Stimulated activated CD4-positive, alpha-beta T cell treated with anti-CD3 and anti-CD28 coated beads, TNF-alpha, amount 100 ng/mL, for 4 hours (primary cell): ENCODE data around the gene NPIPA1.
"Not testable (repeated sequence)": the region's sequence is repeated elsewhere in the genome, so short reads cannot be mapped to it uniquely, and the experiment has no call there.

ENCODE experiments used
- DNase-seq, 3 experiments: peaks; one replicate each; pipeline ENCODE4 v3.0.0-alpha.2; 2020; ENCODE audit warnings: low read depth in 3 of 3

NPIPA1 gene

GRCh38 chr16:14976971-14977736 is 39.9 kb downstream of the NPIPA1 start:
- not testable (repeated sequence) for DNase-seq

GRCh38 chr16:14978281-14978680 is 41.0 kb downstream of the NPIPA1 start:
- not testable (repeated sequence) for DNase-seq

GRCh38 chr16:14978908-14979307 is 41.7 kb downstream of the NPIPA1 start:
- not testable (repeated sequence) for DNase-seq

- not testable (repeated sequence) for DNase-seq
These were observed 44.0 kb downstream of the NPIPA1 start for GRCh38 chr16:14981234-14981633.

- not testable (repeated sequence) for DNase-seq
These were observed 45.3 kb downstream of the NPIPA1 start for GRCh38 chr16:14982521-14982920.

- DNase-seq = not testable (repeated sequence)
These were observed 50.8 kb downstream of the NPIPA1 start for GRCh38 chr16:14988092-14988491.

GRCh38 chr16:14988661-14989191 is 51.5 kb downstream of the NPIPA1 start:
- DNase-seq = not testable (repeated sequence)

GRCh38 chr16:14989291-14990281 is 52.3 kb downstream of the NPIPA1 start:
- DNase-seq = not testable (repeated sequence)

- DNase-seq = not testable (repeated sequence)
These were observed 56.3 kb downstream of the NPIPA1 start for GRCh38 chr16:14993277-14994151.

- not testable (repeated sequence) for DNase-seq
These were observed 59.5 kb downstream of the NPIPA1 start for GRCh38 chr16:14996702-14997101.

GRCh38 chr16:14998300-14998699 is 61.1 kb downstream of the NPIPA1 start:
- DNase-seq = not testable (repeated sequence)

- not testable (repeated sequence) for DNase-seq
These were observed 62.6 kb downstream of the NPIPA1 start for GRCh38 chr16:14999845-15000244.
